Erythroblast (primary cell): ENCODE results near the gene KCNRG.

Source experiments
- GATA1 ChIP-seq: IDR thresholded peaks from 2 replicates; pipeline ENCODE4 v1.6.1; 2011; ENCODE audit warnings: low read depth, mild to moderate bottlenecking, control low read depth, low read length, moderate library complexity
- POLR2A ChIP-seq: IDR thresholded peaks from 2 replicates; pipeline ENCODE4 v1.6.1; 2011; ENCODE audit warnings: mild to moderate bottlenecking, low read length

DNA sequence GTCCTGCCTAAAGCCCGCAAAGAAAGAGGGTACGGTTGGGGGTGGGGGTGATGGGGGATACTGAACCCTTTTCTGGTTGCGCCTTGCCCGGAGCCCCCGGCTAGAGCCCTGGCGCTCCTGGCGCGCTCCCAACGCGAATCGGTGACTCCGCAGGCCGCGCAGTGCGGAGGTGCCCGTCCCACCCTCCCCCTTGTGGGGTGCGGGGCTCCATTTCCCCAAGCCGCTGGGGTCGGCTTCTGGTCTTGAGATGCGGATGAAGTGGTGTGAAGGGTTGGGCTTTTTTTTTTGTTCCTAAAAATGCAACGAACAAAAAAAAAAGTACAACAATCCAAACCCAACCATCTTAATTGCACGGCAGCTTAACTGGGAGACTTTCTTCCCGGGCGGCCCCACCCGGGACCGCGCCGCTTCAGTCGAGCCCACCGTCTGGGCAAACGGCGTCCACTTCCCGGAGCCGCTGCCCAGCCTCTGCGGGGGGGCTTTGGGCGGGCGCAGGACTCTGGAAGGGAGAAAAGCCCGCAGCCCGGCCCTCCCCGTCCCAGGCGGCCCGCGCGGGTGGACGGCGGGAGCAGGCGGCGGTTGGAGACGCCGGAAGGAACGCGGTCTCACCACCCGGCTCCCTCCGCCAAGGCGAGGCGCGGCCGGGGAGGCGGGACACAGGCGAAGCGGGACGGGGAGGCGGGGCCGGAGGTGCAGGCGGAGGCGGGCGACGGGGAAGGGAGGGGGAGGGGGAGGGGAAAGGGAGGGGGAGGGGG lies 18.9 kb upstream of the KCNRG start:
- TF ChIP-seq POLR2A (peak; percentile 76), GATA1 (no peak)
